ENCODE results near the gene PLXNA4. TPM values are rescaled to one million over a fixed set of nuclear protein-coding genes. Genes with fewer than 3 reads are reported as not detected.

PLXNA4 gene
- total RNA-seq, 1 experiment from 2014 or later, result not detected

GRCh38 chr7:132499065-132499464 is 77.2 kb downstream of the PLXNA4 start:
- ChIA-PET CTCF (no interaction called here), RAD21 (ENCODE audit: low non-redundant PET in 1 of 2, low total read pairs in 2 of 2, uncharacterized antibody in 2 of 2, unreplicated experiment in 2 of 2) (no interaction called here), POLR2A (no interaction called here)
- ATAC-seq (no peak), DNase-seq (ENCODE audit: low read depth, low spot score) (no peak)
- TF ChIP-seq EZH2phosphoT487 (IDR thresholded peaks at IDR 0.05; ENCODE audit: borderline replicate concordance) (no peak), CTCF (IDR thresholded peaks at IDR 0.05 in 2 of 3, conservative IDR thresholded peaks at IDR 0.05 in 1 of 3; ENCODE audit: borderline replicate concordance in 1 of 3, insufficient read depth in 1 of 3, low read depth in 2 of 3, low read length in 2 of 3) (no peak), ZBTB33 (IDR thresholded peaks at IDR 0.05; ENCODE audit: extremely low read depth, insufficient replicate concordance, low read length) (no peak), CEBPB (IDR thresholded peaks at IDR 0.05; ENCODE audit: low read depth) (no peak), ATF3 (IDR thresholded peaks at IDR 0.05) (no peak), SP1 (IDR thresholded peaks at IDR 0.05; ENCODE audit: low read depth) (no peak), POLR2A (IDR thresholded peaks at IDR 0.05; ENCODE audit: borderline replicate concordance, extremely low read depth, insufficient read depth, insufficient read length) (no peak), YY1 (IDR thresholded peaks at IDR 0.05; ENCODE audit: extremely low read depth, insufficient replicate concordance, low read depth, low read length) (no peak), JUND (IDR thresholded peaks at IDR 0.05) (no peak), CBX3 (IDR thresholded peaks at IDR 0.05; ENCODE audit: low read depth) (no peak), ZNF274 (IDR thresholded peaks at IDR 0.05; ENCODE audit: low read depth, low read length) (no peak), EZH2 (IDR thresholded peaks at IDR 0.05) (no peak), ELF1 (IDR thresholded peaks at IDR 0.05; ENCODE audit: borderline replicate concordance, low read depth) (no peak), ZFX (IDR thresholded peaks at IDR 0.05) (no peak), SIN3A (IDR thresholded peaks at IDR 0.05; ENCODE audit: low read depth) (no peak), EGR1 (IDR thresholded peaks at IDR 0.05; ENCODE audit: low read depth) (no peak), MAX (IDR thresholded peaks at IDR 0.05) (no peak), REST (IDR thresholded peaks at IDR 0.05; ENCODE audit: low read depth) (no peak)
- H3K9me3 ChIP-seq (ENCODE audit: control insufficient read depth in 1 of 2, insufficient read depth in 1 of 2, low read depth in 1 of 2, low read length in 2 of 2), result no peaks in the 10 kb centered on the region
- H3K9me2 ChIP-seq (ENCODE audit: insufficient read depth), result no peaks in the 10 kb centered on the region
- peaks cover 32% of the 10 kb centered on the region for H3K27me3 ChIP-seq (ENCODE audit: insufficient read depth, low read length)
- no peak overlapping the region for H3K4me2 ChIP-seq (ENCODE audit: low read length)
- intact Hi-C loops (cut with micrococcal nuclease), result no loop called here
- no peak overlapping the region for H3K27ac ChIP-seq (ENCODE audit: low read depth, low read length)
- H2AFZ ChIP-seq (ENCODE audit: low read depth, low read length, poor library complexity, severe bottlenecking), result no peak overlapping the region
- H4K20me1 ChIP-seq (ENCODE audit: insufficient read depth), result no peaks in the 10 kb centered on the region
- H3K9ac ChIP-seq (ENCODE audit: low read length), result no peak overlapping the region
- H3K4me1 ChIP-seq (ENCODE audit: control insufficient read depth in 1 of 2, insufficient read depth in 2 of 2, low read length in 2 of 2), result no peaks in the 10 kb centered on the region
- no peaks in the 10 kb centered on the region for H3K79me2 ChIP-seq (ENCODE audit: insufficient read depth, low read length)
- H3K36me3 ChIP-seq (ENCODE audit: control insufficient read depth in 1 of 2, insufficient read depth in 2 of 2, low read length in 2 of 2), result no peaks in the 10 kb centered on the region
- H3K4me3 ChIP-seq (replicated peaks in 1 of 2; ENCODE audit: low read depth in 1 of 2, low read length in 2 of 2), result no peak overlapping the region
- BruUV-seq (replicated peaks), result no TSS peak
